Heart right ventricle (tissue), 16 donors: ENCODE results near the gene BRPF1. TPM values are rescaled to one million over a fixed set of nuclear protein-coding genes. Genes with fewer than 3 reads are reported as not detected.

ENCODE experiments used
- ATAC-seq, 8 donors: fragments of 200-7000 bp; cut with Tn5 transposase; one replicate each; pipeline ENCODE4 v1.9.1; 2020; ENCODE audit warnings: mild to moderate bottlenecking in 8 of 8, moderate library complexity in 8 of 8, moderate number of reproducible peaks in 1 of 8
- DNase-seq, 2 donors: peaks; one replicate each; pipeline ENCODE4 v3.0.0-alpha.2; 2020
- H3K27ac ChIP-seq, 10 donors: fragments of 200-600 bp; sonication (generic) in 2 of 10; one replicate each; pipeline versions ENCODE4 v1.5.0 to v1.8.0; 2020 to 2022; ENCODE audit warnings: mild to moderate bottlenecking in 3 of 10
- H3K27me3 ChIP-seq, 7 donors: fragments of 200-600 bp; one replicate each; pipeline ENCODE4 v1.8.0; 2021 to 2022; ENCODE audit warnings: mild to moderate bottlenecking in 2 of 7
- H3K36me3 ChIP-seq, 9 donors: fragments of 200-600 bp; sonication (generic) in 1 of 9; one replicate each; pipeline versions ENCODE4 v1.5.0 to v1.8.0; 2020 to 2022; ENCODE audit warnings: mild to moderate bottlenecking in 2 of 9
- H3K4me1 ChIP-seq, 9 donors: fragments of 200-600 bp; sonication (generic) in 1 of 9; one replicate each; pipeline versions ENCODE4 v1.5.0 to v1.8.0; 2020 to 2022; ENCODE audit warnings: mild to moderate bottlenecking in 4 of 9
- H3K4me3 ChIP-seq, 10 donors: fragments of 200-600 bp; sonication (generic) in 2 of 10; one replicate each; pipeline versions ENCODE4 v1.5.0 to v1.8.0; 2020 to 2022; ENCODE audit warnings: mild to moderate bottlenecking in 7 of 10, moderate library complexity in 2 of 10
- H3K9me3 ChIP-seq, 11 donors: fragments of 200-600 bp in 10 of 11; sonication (generic) in 2 of 11; one replicate each; pipeline versions ENCODE4 v1.5.0 to v1.8.0; 2013 to 2022; ENCODE audit warnings: mild to moderate bottlenecking in 2 of 11, control low read depth in 1 of 11, moderate library complexity in 1 of 11
- WGBS, 2 donors: extraction: QIAGEN DNeasy Blood & Tissue Kit; methylation state at CpG; one replicate each; pipeline ENCODE4 v1.1.7; 2013; ENCODE audit warnings: inconsistent platforms in 1 of 2; 5-methylcytosine and 5-hydroxymethylcytosine counted together
- intact Hi-C, 10 donors: fragments of 100-400 bp; cut with DNase I; formaldehyde crosslinking; loops; one replicate each; pipeline versions ENCODE4 v1.11.1 to v1.14.2; 2022
- polyA plus RNA-seq, 2 donors: library from polyadenylated mRNA; stranded (reverse); fragments of 200-250 nt; gene quantifications; one replicate each; pipeline ENCODE4 v1.2.3, GENCODE V29; 2013
- total RNA-seq, 10 donors: library from RNA; stranded (reverse); fragmentation: NEBNext Ultra II Directional in 3 of 10; extraction: Animal tissue kit (Norgen Biotek cat#: 25700) in 3 of 10; gene quantifications; one replicate each; pipeline versions ENCODE4 v1.2.1 to v1.2.4, GENCODE V29; 2021 to 2023
- TF ChIP-seq, protein P1 (sequence below), 9 donors: fragments of 200-600 bp; sonication (generic) in 2 of 9; IDR thresholded peaks; one replicate each; pipeline versions ENCODE4 v1.5.0 to v1.8.0; 2021 to 2022; ENCODE audit warnings: antibody characterized with exemption in 9 of 9, mild to moderate bottlenecking in 5 of 9, moderate library complexity in 1 of 9
- donor health status: Arrhythmogenic right ventricular cardiomyopathy.
- donor health status: ischemic (EF 13 %, LVEDD 7.1; RV severe dilation, severe dysfunction).
- donor health status: healthy with polysubstance abuse.
- donor health status: DM: no; HTN: yes; CAD: no.
- donor health status: DM: no; HTN: no; CAD: no.
- donor health status: ischemic (EF 25% LVEDD 6.9; RV normal size, moderate dysfunction).
- donor health status: ischemic (EF 25% LVEDD 5.7; RV mildly dilated, moderate dysfunction).
- donor health status: healthy.
- donor health status: DM: yes; HTN: yes; CAD: no.
- donor health status: Ischemic cardiomyopathy.
- donor health status: ischemic (EF 35%, LVEDD 5.7; RV mildly dilated, moderate dysfunction).
- donor health status: nonischemic (EF 11% LVEDD 7.7; RV severe dilation, severe dysfunction).
- donor health status: DM: yes; HTN: yes; CAD: no.
- donor health status: PGD.
- donor health status: ischemic (EF 29% LVEDD 5.4; RV normal size, mild dysfunction).
- donor health status: nonischemic (EF 23%, LVEDD 6.1; RV moderate dilation, normal function).

The BRPF1 gene
- total and polyA plus RNA-seq, 12 donors: 7.3 to 15.1 (median 8.7) TPM

DNA sequence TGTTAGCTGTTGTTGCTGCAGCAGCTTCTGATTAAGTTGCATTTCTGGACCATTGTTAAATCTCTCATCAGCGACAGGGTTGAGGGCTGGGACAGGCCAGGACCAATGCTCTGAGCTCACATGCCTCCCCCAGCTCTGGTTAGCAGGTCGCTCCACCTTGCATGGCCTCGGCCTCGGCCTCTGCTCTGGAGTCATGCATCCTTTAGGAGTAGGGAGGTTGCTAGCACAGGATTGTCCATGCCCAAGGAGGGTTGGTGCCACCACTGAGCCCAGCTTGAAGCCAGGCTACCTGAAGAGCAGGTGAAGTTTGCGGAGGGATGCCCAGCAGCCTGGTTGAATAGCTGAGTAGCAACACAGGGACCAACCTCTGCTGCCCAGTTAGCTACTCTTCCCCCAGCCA lies 39.1 kb upstream of the BRPF1 start:
- Histone ChIP-seq H3K27ac (no peak overlapping the region), H3K4me3 (no peak overlapping the region), H3K36me3 (peaks cover 5 to 100% (median 63%) of the 10 kb centered on the region in 9 donors), H3K27me3 (no peaks in the 10 kb centered on the region), H3K4me1 (peaks cover 0 to 26% (median 9%) of the 10 kb centered on the region in 9 donors), H3K9me3 (no peaks in the 10 kb centered on the region)
- DNase-seq (no peak), ATAC-seq (no peak)
- TF ChIP-seq, protein P1, sequence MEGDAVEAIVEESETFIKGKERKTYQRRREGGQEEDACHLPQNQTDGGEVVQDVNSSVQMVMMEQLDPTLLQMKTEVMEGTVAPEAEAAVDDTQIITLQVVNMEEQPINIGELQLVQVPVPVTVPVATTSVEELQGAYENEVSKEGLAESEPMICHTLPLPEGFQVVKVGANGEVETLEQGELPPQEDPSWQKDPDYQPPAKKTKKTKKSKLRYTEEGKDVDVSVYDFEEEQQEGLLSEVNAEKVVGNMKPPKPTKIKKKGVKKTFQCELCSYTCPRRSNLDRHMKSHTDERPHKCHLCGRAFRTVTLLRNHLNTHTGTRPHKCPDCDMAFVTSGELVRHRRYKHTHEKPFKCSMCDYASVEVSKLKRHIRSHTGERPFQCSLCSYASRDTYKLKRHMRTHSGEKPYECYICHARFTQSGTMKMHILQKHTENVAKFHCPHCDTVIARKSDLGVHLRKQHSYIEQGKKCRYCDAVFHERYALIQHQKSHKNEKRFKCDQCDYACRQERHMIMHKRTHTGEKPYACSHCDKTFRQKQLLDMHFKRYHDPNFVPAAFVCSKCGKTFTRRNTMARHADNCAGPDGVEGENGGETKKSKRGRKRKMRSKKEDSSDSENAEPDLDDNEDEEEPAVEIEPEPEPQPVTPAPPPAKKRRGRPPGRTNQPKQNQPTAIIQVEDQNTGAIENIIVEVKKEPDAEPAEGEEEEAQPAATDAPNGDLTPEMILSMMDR (IDR thresholded peaks at IDR 0.05): no peak
- 96% methylated on average over 5 of the region's 5 CpGs for WGBS, 2 donors
- intact Hi-C loops: no loop called here

DNA sequence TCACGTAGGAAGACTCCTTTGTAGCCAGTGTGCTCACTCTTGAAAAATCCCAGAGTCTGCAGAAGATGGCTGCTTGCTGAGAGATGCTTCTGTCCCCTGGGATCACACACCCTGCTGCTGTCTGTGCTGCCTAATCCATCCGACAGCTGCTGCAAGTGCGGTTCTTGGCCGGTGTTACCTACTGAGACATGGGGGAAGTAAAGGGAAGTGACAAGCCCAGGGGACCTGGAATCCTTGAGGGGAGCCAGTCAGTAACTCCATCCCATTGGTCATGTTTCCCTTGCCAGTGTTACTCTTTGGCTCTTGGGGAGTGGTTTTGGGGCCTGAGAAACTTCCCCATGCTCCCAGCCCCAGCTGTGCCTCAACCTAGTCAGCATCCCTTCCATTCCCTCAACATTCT lies 36.2 kb upstream of the BRPF1 start:
- Histone ChIP-seq H3K27ac (peak overlapping the region in 1 of 10 donors; percentile 21), H3K4me3 (no peak overlapping the region), H3K9me3 (no peaks in the 10 kb centered on the region), H3K27me3 (no peaks in the 10 kb centered on the region), H3K4me1 (peaks cover 0 to 23% (median 9%) of the 10 kb centered on the region in 9 donors), H3K36me3 (peaks cover 0 to 100% (median 45%) of the 10 kb centered on the region in 9 donors)
- 57 to 70% methylated on average over 4 of the region's 4 CpGs for WGBS, 2 donors
- TF ChIP-seq, protein P1 (IDR thresholded peaks at IDR 0.05): no peak
- DNase-seq (peak in 1 of 2 donors; percentile 28), ATAC-seq (peak in 1 of 8 donors; percentile 35)
- intact Hi-C loops: no loop called here

DNA sequence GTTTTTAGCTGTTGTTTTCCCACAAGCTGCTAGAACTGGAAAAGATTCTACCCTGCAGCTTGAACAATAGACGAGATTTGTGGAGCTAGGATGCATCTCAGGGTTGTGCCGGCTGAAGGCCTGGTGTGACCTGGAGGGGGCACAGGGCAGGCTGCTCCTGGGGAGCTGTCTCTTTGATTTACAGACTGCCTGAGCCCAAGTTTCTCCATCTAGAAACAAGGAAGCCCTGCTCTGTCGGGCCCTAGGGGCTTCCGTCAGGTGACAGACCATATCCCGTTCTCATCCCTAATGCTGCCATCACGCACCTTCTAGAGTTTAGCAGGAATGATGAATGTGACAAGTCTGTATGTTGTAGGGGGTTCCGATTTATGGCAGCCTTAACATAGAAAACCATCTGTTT lies 35.8 kb upstream of the BRPF1 start:
- Histone ChIP-seq H3K36me3 (peaks cover 0 to 100% (median 41%) of the 10 kb centered on the region in 9 donors), H3K4me3 (no peak overlapping the region), H3K27ac (peak overlapping the region in 1 of 10 donors; percentile 21), H3K9me3 (no peaks in the 10 kb centered on the region), H3K4me1 (peaks cover 0 to 19% (median 9%) of the 10 kb centered on the region in 9 donors), H3K27me3 (no peaks in the 10 kb centered on the region)
- 87 to 90% methylated on average over 7 of the region's 7 CpGs for WGBS, 2 donors
- ATAC-seq (no peak), DNase-seq (no peak)
- intact Hi-C loops: no loop called here
- TF ChIP-seq, protein P1 (IDR thresholded peaks at IDR 0.05): no peak

DNA sequence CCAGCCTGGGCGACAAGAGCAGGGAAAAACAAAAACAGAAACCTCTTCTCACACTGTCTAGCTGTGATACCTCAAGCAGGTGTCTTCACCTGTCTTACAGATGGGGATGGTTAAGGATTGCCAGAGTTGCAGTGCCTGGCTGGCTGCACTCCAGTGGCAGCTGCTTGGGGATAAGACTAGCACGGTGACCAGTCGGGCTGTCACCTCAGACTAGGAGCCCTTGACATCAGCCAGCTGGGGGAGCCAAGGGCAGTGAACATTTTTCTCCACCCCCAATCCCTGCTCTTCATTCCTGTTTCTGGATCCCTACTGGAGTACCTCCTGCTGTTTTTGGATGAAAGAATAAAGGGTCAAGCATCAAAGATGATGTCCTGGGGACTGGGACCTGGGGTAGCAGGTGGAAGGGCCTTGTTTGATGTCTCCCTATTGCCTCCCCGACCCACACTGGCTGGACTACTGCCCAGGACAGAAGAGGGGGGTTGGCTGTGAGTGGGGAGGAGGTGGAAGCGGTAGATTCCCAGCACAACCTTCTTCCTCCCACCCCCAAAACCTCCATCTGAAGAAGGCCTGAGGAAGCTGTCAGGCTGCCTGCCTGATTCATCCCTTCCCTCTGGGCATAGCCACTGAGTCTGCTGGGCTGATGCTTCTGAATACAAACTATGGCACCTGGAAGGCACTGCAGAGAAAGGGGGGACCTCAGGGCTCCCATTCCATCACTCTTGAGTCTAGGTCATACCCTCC lies 34.9 kb upstream of the BRPF1 start:
- DNase-seq (no peak), ATAC-seq (peak in 4 of 8 donors; percentile 14 to 55 (median 30))
- intact Hi-C loops: no loop called here
- Histone ChIP-seq H3K36me3 (peaks cover 0 to 100% (median 33%) of the 10 kb centered on the region in 9 donors), H3K27me3 (no peaks in the 10 kb centered on the region), H3K27ac (no peak overlapping the region), H3K4me1 (peaks cover 0 to 11% (median 8%) of the 10 kb centered on the region in 9 donors), H3K9me3 (no peaks in the 10 kb centered on the region), H3K4me3 (no peak overlapping the region)
- WGBS, 2 donors: 41 to 52% methylated on average over 5 of the region's 5 CpGs
- TF ChIP-seq, protein P1 (IDR thresholded peaks at IDR 0.05): no peak
